HG03575 (cell line): ENCODE results near the gene TOE1.
"Not testable (repeated sequence)": the region's sequence is repeated elsewhere in the genome, so short reads cannot be mapped to it uniquely, and the experiment has no call there.

Source experiments
- ATAC-seq: cut with Tn5 transposase; IDR thresholded peaks from one replicate; pipeline ENCODE4 v1.9.1; 2021; ENCODE audit not compliant: unreplicated experiment, insufficient number of reproducible peaks, low FRiP score; ENCODE audit errors: extremely low read depth

Gene TOE1

DNA sequence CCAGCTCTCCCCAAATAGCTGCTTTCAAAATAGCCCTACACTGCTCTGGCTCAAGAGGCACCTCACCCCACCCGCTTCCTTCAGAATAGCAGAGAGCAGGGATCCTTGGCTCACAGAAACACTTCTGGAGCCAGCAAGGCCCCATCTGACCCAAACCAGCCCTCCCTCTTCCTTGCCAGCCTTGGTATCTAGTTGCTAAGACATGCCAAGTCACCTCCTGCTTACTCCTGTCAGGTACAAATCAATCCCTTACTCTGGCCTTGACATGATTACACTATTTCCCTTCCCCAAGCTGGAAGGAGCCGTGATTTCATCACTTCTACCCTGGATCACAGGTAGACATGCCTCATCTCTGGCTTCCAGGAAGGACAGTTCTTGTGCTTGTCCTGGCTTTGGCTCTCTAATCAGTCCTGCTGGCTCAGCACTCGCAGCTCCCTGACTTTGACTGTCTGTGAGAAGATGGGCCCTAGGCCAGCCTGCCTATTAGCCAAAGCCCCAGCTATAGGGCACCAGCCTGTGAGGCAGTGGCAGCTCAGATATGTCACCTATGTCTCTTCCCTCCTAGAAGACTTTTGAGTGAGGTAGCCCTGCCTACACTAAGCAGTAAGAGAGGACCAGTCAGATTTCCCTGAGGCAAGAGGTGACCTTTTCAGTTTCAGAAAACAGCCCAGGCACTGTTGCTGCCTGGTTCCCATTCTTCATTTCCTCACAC, 9.2 kb downstream of the TOE1 start:
- ATAC-seq, result no peak

DNA sequence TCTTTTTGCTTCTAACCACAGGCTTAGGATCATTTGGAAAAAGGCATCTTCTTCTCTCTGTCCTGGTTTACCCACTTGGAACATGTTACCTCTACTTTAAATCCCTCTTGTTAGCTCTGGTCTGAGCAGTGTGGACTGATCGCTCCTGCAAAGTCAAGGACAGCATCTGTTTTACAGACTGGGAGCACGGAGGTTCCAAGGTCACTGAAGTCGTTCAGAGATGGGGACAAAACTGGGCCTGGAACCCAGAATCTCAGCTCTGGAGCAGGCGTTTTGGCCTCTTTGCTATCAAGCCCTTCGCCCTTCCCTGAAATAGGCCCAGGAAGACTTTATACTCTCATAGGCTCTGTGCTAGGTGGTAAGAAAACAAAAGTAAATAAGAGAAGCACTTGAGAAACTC, 11.5 kb downstream of the TOE1 start:
- ATAC-seq, result no peak

DNA sequence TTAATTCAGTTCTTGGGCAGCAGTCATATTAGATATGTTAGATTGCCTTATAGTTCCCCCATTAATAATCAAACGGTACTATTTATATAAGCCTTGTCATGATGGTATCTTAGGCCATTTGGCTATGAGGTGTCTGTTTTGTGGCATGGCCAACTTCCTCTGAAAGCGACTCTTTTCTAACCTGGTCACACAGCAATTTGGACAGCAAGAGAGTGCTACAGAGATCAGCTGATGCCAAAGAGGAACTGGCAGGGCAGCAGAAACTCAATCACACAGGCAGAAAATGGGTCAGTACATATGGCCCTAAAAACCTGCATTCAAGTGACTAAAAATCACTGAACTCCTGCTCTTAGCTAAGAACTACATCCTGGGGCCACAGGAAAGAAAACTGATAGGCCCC, 13.7 kb downstream of the TOE1 start:
- no peak for ATAC-seq

- no peak for ATAC-seq
Measured at GRCh38 chr1:45354838-45355237, 14.9 kb downstream of the TOE1 start.

DNA sequence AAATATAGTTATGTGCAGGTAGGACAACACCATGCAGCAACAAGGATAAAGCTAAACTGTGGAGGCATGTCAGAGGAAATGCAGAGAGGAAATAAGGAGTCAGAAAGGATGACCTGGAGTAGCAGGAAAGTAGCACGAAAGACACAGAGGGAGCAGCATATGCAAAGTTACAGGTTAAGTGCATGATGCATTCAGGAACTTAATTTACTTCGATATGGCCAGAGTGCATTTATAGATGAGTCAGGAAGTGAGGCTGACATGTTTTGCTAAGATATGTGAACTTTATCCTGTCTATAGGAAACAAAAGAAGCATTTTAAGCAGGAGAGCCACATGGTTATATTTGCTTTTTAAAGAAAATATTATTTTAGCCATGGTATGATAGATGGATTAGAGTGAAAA, 15.7 kb downstream of the TOE1 start:
- ATAC-seq, result no peak

DNA sequence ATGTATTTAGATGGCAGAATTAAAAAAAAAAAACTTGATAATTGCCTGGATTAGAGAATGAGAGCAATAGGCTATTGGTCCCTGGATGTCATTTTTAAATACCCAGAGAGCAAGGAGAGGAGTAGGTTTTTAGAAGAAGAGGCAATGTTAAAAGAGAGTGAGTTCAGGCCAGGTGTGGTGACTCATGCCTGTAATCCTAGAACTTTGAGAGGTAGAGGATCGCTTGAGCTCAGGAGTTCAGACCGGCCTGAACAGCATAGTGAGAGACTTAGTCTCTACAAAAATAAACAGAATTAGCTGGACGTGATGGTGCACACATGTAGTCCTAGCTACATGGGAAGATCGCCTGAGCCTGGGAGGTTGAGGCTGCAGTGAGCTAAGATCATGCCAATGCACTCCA, 16.2 kb downstream of the TOE1 start:
- ATAC-seq, result no peak

DNA sequence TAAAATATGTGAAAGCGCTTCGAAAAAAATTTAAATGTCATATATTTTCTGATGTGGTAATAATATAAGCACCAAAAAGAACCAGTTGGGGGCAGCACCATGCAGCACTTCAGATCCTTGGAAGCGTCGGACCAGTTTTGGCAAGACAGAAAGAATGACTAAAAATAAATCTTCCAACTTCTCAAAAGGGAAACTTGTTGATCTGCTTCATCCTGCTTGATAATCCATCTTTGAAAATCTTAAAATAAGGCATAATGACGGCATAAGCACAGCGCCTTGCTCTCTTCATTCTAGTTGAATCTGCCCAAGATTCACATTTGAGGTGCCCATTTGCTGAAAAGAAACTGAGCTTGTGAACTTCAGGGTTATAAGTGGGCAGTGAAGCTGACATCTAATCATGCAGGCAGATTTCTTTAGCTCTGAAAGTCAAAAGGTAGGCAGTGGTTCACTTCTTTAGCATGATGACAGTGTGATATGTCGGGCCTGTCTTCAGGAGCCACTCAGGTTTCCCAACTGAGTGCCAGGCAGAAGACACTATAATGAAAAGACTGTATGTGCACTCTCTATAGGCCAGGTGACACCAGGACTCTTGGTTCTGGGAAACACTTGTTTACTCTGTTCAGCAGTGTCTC, 20.0 kb downstream of the TOE1 start:
- ATAC-seq, result no peak

DNA sequence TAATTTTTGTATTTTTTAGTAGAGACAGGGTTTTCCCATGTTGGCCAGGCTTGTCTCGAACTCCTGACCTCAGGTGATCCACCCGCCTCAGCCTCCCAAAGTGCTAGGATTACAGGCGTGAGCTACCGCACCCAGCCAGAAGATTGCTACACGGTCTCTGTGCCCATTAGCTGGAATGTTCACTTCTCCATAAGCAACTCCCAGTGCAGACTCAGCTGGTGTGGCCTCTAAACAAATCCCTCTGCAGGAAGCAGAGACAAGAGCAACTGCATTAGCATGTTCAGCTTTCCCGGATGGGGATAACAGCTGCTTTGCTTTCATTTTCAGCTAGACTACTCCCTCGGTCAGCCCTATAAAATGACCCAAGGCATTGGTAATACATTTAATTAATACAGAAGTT, 21.0 kb downstream of the TOE1 start:
- ATAC-seq, result not testable (repeated sequence)

DNA sequence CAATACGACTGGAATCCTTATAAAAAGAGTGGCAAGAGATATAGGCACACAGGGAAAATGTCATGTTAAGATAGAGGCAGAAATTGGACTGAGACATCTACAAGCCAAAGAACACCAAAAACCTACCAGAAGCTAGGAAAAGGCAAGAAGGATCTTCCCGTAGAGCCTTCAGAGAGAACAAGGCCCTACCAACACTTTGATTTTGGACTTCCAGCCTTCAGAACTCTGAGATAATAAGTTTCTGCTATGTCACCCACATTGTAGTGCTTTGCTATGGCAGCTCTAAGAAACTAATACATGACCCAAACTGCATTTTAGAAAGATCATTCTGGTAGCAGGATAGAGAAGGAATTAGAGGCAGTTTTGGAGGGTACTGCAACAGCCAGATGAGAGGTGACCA, 24.3 kb downstream of the TOE1 start:
- ATAC-seq, result no peak

DNA sequence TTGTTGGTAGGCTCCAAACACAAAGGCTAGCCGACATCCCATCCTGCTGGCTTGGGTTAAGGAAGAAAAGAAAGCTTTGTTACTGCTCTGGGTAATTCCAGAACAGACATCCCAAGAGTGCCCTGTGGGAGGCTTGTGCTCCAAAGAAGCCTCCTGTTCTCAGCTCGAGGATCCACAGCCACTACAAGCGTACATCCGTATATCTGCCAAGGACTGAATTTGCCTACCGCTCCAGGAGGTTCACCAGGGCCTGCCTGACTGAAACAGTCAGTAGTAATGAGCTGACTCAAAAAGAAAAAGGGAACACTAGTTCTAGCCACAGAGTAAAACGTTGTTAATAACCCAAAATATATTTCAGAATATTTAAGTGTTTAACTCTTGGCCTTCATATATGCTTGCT, 25.1 kb downstream of the TOE1 start:
- ATAC-seq, result no peak

GRCh38 chr1:45370575-45370974, 30.6 kb downstream of the TOE1 start:
- ATAC-seq, result no peak

GRCh38 chr1:45373573-45373972, 33.6 kb downstream of the TOE1 start:
- ATAC-seq, result no peak

- ATAC-seq, result no peak
Measured at GRCh38 chr1:45375104-45376090, 35.4 kb downstream of the TOE1 start.

DNA sequence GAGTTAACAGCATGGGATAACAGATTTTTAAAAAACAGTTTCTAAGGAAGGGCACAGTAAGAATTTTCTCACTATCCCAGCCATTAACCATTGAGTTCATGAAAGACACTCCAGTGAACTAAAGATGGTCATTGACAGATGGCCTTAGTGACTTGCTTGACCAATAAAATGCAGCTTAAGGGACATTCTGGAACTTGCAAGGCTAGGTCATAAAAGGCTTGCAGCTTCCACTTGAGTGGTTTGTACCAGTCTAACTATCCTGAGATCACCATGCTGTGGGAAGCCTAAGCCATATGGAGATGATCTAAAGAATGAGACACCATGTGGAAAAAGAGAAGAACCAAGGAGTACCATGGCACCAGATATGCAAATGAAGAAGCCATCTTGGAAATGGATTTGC, 38.2 kb downstream of the TOE1 start:
- no peak for ATAC-seq

DNA sequence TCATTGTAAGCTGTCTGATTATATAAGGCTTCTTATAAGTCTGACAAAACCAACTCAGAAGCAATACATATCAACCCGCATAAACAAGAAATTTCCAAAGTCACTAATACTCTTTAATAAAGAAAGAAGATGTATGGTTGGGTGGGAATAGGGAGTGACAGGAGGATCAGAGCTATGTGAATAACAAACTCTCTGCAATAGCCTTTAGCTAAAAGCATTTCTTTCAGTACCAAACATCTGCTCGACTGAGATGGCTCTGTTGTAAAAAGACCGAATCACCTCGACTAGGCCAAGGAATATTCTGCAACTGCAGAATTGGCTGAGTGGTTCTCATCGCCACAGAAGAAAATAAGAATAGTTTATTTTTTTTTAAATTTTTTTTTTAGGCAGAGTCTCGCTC, 39.6 kb downstream of the TOE1 start:
- no peak for ATAC-seq

GRCh38 chr1:45380125-45380524, 40.2 kb downstream of the TOE1 start:
- ATAC-seq, result no peak

DNA sequence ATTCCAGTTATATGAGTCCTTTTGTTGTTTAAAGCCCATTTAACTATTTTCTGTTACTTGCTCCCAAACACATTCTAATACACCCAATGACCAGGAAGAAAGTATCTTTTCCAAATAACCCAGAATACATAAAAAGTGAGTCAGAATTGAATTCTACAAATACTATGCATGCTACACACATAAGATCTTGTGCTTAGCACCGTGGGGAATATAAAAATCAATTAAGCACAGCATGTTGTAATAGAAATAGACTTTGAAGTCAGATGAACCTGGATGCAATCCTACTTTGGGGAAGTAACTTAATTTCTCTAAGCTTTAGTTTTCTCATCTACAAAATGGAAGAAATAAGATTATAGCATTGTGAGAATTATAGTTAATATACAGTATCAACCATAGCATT, 40.8 kb downstream of the TOE1 start:
- no peak for ATAC-seq

- no peak for ATAC-seq
Measured at GRCh38 chr1:45381243-45381642, 41.3 kb downstream of the TOE1 start.

GRCh38 chr1:45383191-45383590, 43.2 kb downstream of the TOE1 start:
- no peak for ATAC-seq

GRCh38 chr1:45384213-45384612, 44.2 kb downstream of the TOE1 start:
- ATAC-seq, result not testable (repeated sequence)
